HepG2 (cell line): ENCODE measurements around the gene TNFRSF6B. TPM values are rescaled to one million over a fixed set of nuclear protein-coding genes. Genes with fewer than 3 reads are reported as not detected.

ENCODE experiments used
- HIC2 ChIP-seq: sonication (generic); formaldehyde crosslinking; IDR thresholded peaks from 2 replicates; pipeline ENCODE4 v1.9.0; 2022; ENCODE audit warnings: low read depth, missing genetic modification reagents
- KLF15 ChIP-seq: sonication (generic); formaldehyde crosslinking; IDR thresholded peaks from 2 replicates; pipeline ENCODE4 v1.8.1; 2023; ENCODE audit warnings: borderline replicate concordance, mild to moderate bottlenecking, inconsistent platforms, missing genetic modification reagents, mixed read lengths
- NRL ChIP-seq: sonication (generic); formaldehyde crosslinking; IDR thresholded peaks from 2 replicates; pipeline ENCODE4 v1.5.0; 2020; ENCODE audit warnings: missing genetic modification reagents, mild to moderate bottlenecking, moderate library complexity, borderline replicate concordance
- SRSF1 ChIP-seq: fragments of 200-400 bp; formaldehyde crosslinking; optimal IDR thresholded peaks from 2 replicates; pipeline ENCODE3; 2017; ENCODE audit warnings: mild to moderate bottlenecking, low read depth, low read length, moderate library complexity
- STAT6 ChIP-seq: sonication (generic); formaldehyde crosslinking; IDR thresholded peaks from 2 replicates; pipeline ENCODE4 v1.4.0; 2020; ENCODE audit warnings: missing genetic modification reagents, mild to moderate bottlenecking, borderline replicate concordance
- TRIM24 ChIP-seq: sonication (generic); formaldehyde crosslinking; IDR thresholded peaks from 2 replicates; pipeline ENCODE4 v1.8.0; 2022; ENCODE audit warnings: mild to moderate bottlenecking, missing genetic modification reagents
- ZBTB2 ChIP-seq: sonication (generic); formaldehyde crosslinking; IDR thresholded peaks from 2 replicates; pipeline ENCODE4 v1.8.0; 2022; ENCODE audit warnings: low read depth, missing genetic modification reagents
- ZNF143 ChIP-seq: sonication (generic); formaldehyde crosslinking; IDR thresholded peaks from 2 replicates; pipeline ENCODE4 v1.4.0; 2020; ENCODE audit warnings: missing genetic modification reagents
- ZNF207 ChIP-seq: fragments of 450-650 bp; IDR thresholded peaks from 2 replicates; pipeline ENCODE4 v1.6.1; 2016; ENCODE audit warnings: antibody characterized with exemption, borderline replicate concordance
- ZNF34 ChIP-seq: sonication (generic); formaldehyde crosslinking; IDR thresholded peaks from 2 replicates; pipeline ENCODE4 v1.4.0; 2020; ENCODE audit warnings: mild to moderate bottlenecking, missing genetic modification reagents, borderline replicate concordance
- ZNF383 ChIP-seq: sonication (generic); formaldehyde crosslinking; IDR thresholded peaks from 2 replicates; pipeline ENCODE4 v1.4.0; 2020; ENCODE audit warnings: missing genetic modification reagents, mild to moderate bottlenecking, borderline replicate concordance
- ZNF569 ChIP-seq: sonication (generic); formaldehyde crosslinking; IDR thresholded peaks from 2 replicates; pipeline ENCODE4 v1.5.0; 2020; ENCODE audit warnings: mild to moderate bottlenecking, missing genetic modification reagents, moderate library complexity, borderline replicate concordance
- ZNF720 ChIP-seq: sonication (generic); formaldehyde crosslinking; IDR thresholded peaks from 2 replicates; pipeline ENCODE4 v1.4.0; 2020; ENCODE audit warnings: missing genetic modification reagents
- polyA plus RNA-seq, 8 experiments: library from polyadenylated mRNA; depleted of rRNA in 3 of 8; stranded (reverse) in 7 of 8; unstranded in 1 of 8; fragments of >200 nt; fragmentation: Illumina TruSeq in 4 of 8; extraction: Trizol in 4 of 8; gene quantifications; 2 replicates each; pipeline versions ENCODE4 v1.2.1 to v1.2.3, GENCODE V29; 2011 to 2016; ENCODE audit warnings: low read depth in 4 of 8, missing spikeins in 1 of 8, mixed read lengths in 1 of 8; ENCODE audit not compliant: insufficient read depth in 1 of 8
- total RNA-seq, 5 experiments: library from RNA; depleted of rRNA; stranded (reverse); fragments of >200 nt; fragmentation: Illumina TruSeq; extraction: Trizol; gene quantifications; 2 replicates each; pipeline ENCODE4 v1.2.3, GENCODE V29; 2016; ENCODE audit warnings: low read depth in 1 of 5
- TF ChIP-seq, protein P1 (sequence below): sonication (generic); formaldehyde crosslinking; IDR thresholded peaks from 2 replicates; pipeline ENCODE4 v1.5.0; 2020; ENCODE audit warnings: mild to moderate bottlenecking, missing genetic modification reagents, borderline replicate concordance
- TF ChIP-seq, protein P2 (sequence below): sonication (generic); formaldehyde crosslinking; IDR thresholded peaks from 2 replicates; pipeline ENCODE4 v1.8.1; 2023; ENCODE audit warnings: mild to moderate bottlenecking, moderate library complexity, missing genetic modification reagents
- TF ChIP-seq, protein P3 (sequence below): sonication (generic); formaldehyde crosslinking; IDR thresholded peaks from 2 replicates; pipeline ENCODE4 v1.9.0; 2021; ENCODE audit warnings: missing genetic modification reagents, mild to moderate bottlenecking, borderline replicate concordance

Gene TNFRSF6B
- total and polyA plus RNA-seq, 2 of the 13 experiments (the other 11 are each of a cell fraction or from before 2014, with no cell fraction given), result 0.24 TPM; not detected in 1

DNA sequence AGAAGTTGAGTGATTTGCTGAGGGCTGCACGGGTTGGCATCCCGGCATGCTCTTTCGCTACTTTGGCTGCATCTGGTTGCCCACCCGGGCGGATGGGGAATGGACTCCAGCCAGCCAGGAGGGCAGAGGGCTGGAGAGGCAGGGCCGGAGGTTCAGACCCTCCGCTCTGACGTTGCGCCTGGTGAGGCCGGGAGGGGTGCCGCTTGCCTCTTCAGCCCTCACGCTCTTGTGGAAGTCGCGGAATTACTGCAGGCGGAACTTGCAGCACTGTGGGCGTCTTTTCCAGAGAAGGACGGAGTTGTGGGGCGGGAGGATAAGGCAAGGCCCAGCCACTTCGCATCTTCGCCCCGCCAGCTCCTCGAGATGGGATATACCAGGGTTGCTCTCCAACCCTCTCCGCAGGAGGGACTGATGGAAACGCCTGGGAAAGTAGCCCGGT lies 37.7 kb upstream of the TNFRSF6B start (continued):
- no peak for TF ChIP-seq ZBTB2 (CRISPR knock-in tag)
- peak; percentile 82 for TF ChIP-seq NRL
- no peak for TF ChIP-seq ZNF143
- TF ChIP-seq ZNF34, result no peak
- TF ChIP-seq SRSF1, result peak; percentile 64
- TF ChIP-seq HIC2, result 0 out of 2 replicates have a peak, but pooled peaks have one; percentile 3
- no peak for TF ChIP-seq TRIM24 (CRISPR knock-in tag)
- TF ChIP-seq ZNF569 (CRISPR knock-in tag), result no peak
- no peak for TF ChIP-seq ZNF720 (CRISPR knock-in tag)
- TF ChIP-seq STAT6 (CRISPR knock-in tag), result no peak; the same call in 1 of the 2 replicates
- TF ChIP-seq KLF15, result no peak
- TF ChIP-seq ZNF207, result no peak
- TF ChIP-seq, protein P1, sequence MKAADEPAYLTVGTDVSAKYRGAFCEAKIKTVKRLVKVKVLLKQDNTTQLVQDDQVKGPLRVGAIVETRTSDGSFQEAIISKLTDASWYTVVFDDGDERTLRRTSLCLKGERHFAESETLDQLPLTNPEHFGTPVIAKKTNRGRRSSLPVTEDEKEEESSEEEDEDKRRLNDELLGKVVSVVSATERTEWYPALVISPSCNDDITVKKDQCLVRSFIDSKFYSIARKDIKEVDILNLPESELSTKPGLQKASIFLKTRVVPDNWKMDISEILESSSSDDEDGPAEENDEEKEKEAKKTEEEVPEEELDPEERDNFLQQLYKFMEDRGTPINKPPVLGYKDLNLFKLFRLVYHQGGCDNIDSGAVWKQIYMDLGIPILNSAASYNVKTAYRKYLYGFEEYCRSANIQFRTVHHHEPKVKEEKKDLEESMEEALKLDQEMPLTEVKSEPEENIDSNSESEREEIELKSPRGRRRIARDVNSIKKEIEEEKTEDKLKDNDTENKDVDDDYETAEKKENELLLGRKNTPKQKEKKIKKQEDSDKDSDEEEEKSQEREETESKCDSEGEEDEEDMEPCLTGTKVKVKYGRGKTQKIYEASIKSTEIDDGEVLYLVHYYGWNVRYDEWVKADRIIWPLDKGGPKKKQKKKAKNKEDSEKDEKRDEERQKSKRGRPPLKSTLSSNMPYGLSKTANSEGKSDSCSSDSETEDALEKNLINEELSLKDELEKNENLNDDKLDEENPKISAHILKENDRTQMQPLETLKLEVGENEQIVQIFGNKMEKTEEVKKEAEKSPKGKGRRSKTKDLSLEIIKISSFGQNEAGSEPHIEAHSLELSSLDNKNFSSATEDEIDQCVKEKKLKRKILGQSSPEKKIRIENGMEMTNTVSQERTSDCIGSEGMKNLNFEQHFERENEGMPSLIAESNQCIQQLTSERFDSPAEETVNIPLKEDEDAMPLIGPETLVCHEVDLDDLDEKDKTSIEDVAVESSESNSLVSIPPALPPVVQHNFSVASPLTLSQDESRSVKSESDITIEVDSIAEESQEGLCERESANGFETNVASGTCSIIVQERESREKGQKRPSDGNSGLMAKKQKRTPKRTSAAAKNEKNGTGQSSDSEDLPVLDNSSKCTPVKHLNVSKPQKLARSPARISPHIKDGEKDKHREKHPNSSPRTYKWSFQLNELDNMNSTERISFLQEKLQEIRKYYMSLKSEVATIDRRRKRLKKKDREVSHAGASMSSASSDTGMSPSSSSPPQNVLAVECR (CRISPR knock-in tag), result peak; percentile 75; the same call in 1 of the 2 replicates
- TF ChIP-seq, protein P2, sequence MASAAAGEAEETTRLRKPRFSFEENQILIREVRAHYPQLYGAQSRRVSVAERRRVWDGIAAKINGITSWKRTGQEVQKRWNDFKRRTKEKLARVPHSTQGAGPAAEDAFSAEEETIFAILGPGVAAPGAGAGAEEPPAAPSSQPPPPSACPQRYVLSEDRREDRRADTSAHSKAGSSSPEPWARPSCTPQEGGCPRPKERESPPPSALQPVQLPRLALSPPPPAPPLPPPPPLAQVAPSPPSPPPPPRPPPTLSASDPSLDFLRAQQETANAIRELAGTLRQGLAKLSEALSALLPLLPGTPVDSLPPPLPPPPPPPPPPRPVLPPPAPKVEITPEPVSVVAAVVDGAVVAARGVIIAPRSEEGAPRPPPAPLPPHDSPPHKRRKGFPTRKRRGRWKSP (CRISPR knock-in tag), result peak; percentile 84; the same call in 1 of the 2 replicates
- TF ChIP-seq, protein P3, sequence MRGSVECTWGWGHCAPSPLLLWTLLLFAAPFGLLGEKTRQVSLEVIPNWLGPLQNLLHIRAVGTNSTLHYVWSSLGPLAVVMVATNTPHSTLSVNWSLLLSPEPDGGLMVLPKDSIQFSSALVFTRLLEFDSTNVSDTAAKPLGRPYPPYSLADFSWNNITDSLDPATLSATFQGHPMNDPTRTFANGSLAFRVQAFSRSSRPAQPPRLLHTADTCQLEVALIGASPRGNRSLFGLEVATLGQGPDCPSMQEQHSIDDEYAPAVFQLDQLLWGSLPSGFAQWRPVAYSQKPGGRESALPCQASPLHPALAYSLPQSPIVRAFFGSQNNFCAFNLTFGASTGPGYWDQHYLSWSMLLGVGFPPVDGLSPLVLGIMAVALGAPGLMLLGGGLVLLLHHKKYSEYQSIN, result 0 out of 2 replicates have a peak, but pooled peaks have one; percentile 53
- TF ChIP-seq ZNF383, result no peak; the same call in 1 of the 2 replicates
